Stomach (tissue), 4 donors: ENCODE measurements around the gene PSME3IP1.

Experiments used
- POLR2A ChIP-seq, 4 donors: fragments of 450-650 bp; IDR thresholded peaks; one replicate each; pipeline ENCODE4 v1.6.1; 2016; ENCODE audit warnings: antibody characterized with exemption in 4 of 4, control low read depth in 2 of 4, mild to moderate bottlenecking in 1 of 4, moderate library complexity in 1 of 4
- POLR2AphosphoS5 ChIP-seq, 3 donors: sonication (generic); formaldehyde crosslinking; IDR thresholded peaks; one replicate each; pipeline ENCODE4 v1.6.1; 2016; ENCODE audit warnings: antibody characterized with exemption in 3 of 3
- TF ChIP-seq, protein P1 (sequence below), 7 experiments: fragments of 450-650 bp in 4 of 7; fragments of 200-600 bp in 3 of 7; sonication (generic) in 3 of 7; IDR thresholded peaks; one replicate each; pipeline ENCODE4 v1.5.1; 2016 to 2019; ENCODE audit warnings: antibody characterized with exemption in 7 of 7, control low read depth in 2 of 7, mild to moderate bottlenecking in 1 of 7

DNA sequence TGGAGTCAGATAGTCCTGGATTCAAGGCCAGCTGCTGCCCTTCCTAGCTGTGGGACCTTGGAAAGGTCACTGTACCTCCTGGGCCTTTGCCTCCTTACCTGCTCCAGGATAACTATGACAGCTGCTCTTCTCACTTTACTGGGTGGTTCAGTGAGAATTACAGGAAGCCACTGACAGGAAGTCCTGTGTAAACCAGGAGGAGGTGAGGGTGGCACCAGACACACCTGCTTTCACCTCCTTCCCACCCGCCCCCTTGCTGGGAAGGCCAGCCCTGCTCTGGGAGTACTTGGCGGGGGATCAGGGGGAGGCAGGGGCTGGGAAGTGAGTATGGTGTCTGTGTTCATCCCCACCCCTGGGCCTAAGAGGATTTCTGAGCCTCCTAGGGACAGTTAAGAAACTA lies 50.9 kb downstream of the PSME3IP1 start:
- TF ChIP-seq, protein P1, sequence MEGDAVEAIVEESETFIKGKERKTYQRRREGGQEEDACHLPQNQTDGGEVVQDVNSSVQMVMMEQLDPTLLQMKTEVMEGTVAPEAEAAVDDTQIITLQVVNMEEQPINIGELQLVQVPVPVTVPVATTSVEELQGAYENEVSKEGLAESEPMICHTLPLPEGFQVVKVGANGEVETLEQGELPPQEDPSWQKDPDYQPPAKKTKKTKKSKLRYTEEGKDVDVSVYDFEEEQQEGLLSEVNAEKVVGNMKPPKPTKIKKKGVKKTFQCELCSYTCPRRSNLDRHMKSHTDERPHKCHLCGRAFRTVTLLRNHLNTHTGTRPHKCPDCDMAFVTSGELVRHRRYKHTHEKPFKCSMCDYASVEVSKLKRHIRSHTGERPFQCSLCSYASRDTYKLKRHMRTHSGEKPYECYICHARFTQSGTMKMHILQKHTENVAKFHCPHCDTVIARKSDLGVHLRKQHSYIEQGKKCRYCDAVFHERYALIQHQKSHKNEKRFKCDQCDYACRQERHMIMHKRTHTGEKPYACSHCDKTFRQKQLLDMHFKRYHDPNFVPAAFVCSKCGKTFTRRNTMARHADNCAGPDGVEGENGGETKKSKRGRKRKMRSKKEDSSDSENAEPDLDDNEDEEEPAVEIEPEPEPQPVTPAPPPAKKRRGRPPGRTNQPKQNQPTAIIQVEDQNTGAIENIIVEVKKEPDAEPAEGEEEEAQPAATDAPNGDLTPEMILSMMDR (IDR thresholded peaks at IDR 0.05): no peak
- TF ChIP-seq POLR2A (IDR thresholded peaks at IDR 0.05) (no peak), POLR2AphosphoS5 (IDR thresholded peaks at IDR 0.05) (no peak)
